ELF-1 (cell line): ENCODE results near the gene HECW1.
A peak's percentile ranks its signal among the peaks of the same experiment; 100 is the strongest.

Experiments
- DNase-seq: peaks from one replicate; pipeline ENCODE4 v3.0.0-alpha.2; 2016; ENCODE audit warnings: low read depth, low spot score

The HECW1 gene

DNA sequence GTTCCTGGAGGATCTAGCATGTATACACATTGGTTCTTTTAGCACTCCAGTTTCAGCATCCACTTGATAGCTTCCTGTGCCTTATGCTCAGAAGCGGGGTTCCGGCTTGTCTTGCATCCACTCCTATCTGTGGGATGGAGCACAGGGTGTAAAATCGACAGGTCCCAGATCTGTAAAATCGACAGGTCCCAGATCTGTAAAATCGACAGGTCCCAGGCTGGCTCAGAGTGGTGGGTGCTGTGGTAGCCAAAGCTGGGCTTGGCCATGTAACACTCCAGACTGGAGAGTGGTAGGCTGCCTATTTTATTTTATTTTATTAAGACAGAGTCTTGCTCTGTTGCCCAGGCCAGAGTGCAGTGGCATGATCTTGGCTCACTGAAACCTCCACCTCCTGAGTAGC lies 30.3 kb downstream of the HECW1 start:
- no peak for DNase-seq

GRCh38 chr7:43143918-43144589 lies 31.6 kb downstream of the HECW1 start:
- DNase-seq = no peak

GRCh38 chr7:43148161-43148731 lies 35.8 kb downstream of the HECW1 start:
- DNase-seq = no peak

DNA sequence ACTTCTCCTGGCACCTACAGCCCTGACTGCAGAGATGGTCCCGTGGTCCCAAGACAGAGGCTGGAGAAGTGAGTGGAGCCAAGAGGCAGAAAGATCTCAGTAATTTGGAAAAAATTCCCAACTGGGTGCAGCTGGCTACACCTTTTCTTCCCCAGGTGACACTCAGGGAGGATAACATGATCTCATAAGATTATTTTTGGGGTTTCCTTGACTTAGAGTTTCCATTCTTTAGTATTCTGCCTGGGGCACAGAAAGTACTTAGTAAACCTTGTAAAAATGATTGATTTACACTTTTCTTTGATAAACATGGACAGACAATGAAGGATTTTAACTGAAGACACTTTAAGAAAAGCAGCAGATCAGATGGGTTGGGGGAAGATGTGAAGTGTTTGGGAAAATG lies 38.6 kb downstream of the HECW1 start:
- DNase-seq = no peak

GRCh38 chr7:43152696-43153095 lies 40.2 kb downstream of the HECW1 start:
- no peak for DNase-seq

GRCh38 chr7:43155636-43156035 lies 43.2 kb downstream of the HECW1 start:
- DNase-seq = no peak

DNA sequence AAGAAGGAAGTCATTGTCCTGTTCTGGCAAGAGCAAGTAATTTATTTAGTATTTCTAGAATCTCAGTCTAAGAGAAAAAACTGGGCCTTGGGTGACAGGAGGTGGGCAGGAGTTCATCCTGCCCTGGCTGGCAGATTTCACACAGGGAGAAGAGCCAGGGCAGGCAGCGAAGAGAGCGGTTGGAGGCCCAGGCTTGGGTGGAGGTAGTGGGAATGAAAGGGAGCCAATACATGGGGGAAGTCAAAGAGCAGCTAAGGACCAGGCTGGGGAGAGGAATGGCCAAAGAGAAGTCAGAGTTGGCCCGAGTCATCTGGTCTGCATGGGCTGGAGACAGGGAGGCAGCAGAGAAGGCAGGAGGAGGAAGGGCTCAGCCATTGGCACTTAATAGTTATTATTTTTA lies 51.4 kb downstream of the HECW1 start:
- no peak for DNase-seq

DNA sequence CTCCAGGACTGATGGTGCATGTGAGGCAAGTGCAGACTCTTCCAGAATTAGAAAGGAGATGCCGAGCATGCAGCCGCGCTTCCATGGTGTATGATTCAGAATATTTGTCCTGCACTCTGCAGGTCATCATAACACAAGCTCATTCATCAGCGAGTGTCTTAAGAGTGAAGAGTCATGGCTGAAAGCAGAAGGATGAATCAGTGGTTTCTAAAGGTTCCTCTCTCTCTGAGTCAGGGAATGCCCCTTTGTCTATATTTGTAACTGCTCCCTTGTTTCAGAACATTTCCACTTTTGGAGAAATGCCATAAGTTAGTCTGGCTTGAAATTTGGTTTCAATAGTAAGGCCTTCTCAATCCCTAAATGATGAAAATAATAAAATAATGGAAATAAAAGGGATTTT lies 52.3 kb downstream of the HECW1 start:
- no peak for DNase-seq

- DNase-seq = no peak
Observed at GRCh38 chr7:43166686-43167085, 54.2 kb downstream of the HECW1 start.

DNA sequence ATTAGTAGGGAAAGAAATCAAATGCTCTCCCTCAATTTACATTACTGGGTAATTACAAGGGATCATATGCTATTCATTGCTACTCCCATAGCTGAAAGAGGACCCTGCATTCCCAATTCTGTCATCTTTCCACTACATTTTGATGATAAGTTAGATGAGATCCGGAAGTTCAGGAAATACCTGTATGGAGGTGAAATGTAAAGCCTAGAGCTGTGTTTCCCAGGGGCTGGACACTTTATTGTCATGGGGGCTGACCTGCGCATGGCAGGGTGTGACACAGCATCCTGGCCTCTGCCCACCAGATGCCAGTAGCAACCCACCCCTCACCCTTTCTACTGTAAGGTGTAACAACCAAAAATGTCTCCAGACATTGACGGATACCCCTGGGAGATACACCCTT lies 56.6 kb downstream of the HECW1 start:
- DNase-seq = no peak

DNA sequence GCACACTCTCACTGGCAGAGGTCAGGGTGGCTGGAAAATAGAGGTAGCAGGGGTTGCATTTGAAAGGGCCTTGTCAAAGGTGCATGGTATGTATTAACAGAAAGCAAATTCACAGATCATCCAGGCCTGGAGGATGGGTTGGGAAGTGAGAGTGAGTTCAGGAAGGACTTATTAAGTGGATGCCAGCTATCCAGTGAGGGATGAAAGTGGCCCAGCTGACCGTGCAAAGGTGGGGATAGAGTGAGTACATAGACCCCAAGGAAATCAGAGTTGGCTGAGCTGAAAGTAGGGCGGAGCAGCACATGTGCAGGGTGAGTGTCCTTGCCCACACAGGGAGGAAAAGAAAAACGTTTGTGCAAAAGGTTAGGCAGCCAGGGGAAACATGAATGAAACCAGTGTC lies 58.1 kb downstream of the HECW1 start:
- DNase-seq = no peak

- no peak for DNase-seq
Observed at GRCh38 chr7:43175570-43176200, 63.2 kb downstream of the HECW1 start.

DNA sequence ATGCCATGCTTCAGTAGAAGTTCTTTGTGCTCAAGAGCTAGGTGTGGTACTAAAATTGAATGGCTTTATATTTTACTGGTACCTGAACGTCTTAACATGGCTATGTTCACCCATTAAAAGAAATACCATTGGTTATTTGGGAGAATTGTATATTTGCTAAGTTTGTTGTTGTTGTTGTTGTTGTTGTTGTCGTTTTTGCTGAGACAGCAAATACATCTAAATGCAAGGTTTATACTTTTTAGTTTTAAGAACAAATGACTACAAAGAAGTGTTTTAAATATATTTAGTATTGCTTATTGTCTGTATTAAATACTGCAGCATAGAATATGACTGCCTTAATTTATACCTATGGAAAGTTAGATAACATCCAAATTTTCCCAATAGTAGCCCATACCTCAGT lies 66.9 kb downstream of the HECW1 start:
- no peak for DNase-seq

- no peak for DNase-seq
Observed at GRCh38 chr7:43192806-43193460, 80.5 kb downstream of the HECW1 start.

GRCh38 chr7:43193893-43194292 lies 81.4 kb downstream of the HECW1 start:
- DNase-seq = peak; percentile 82

GRCh38 chr7:43195256-43195655 lies 82.8 kb downstream of the HECW1 start:
- DNase-seq = no peak

GRCh38 chr7:43195768-43196167 lies 83.3 kb downstream of the HECW1 start:
- no peak for DNase-seq

- DNase-seq = no peak
Observed at GRCh38 chr7:43196379-43196778, 83.9 kb downstream of the HECW1 start.

GRCh38 chr7:43198016-43198415 lies 85.6 kb downstream of the HECW1 start:
- no peak for DNase-seq

DNA sequence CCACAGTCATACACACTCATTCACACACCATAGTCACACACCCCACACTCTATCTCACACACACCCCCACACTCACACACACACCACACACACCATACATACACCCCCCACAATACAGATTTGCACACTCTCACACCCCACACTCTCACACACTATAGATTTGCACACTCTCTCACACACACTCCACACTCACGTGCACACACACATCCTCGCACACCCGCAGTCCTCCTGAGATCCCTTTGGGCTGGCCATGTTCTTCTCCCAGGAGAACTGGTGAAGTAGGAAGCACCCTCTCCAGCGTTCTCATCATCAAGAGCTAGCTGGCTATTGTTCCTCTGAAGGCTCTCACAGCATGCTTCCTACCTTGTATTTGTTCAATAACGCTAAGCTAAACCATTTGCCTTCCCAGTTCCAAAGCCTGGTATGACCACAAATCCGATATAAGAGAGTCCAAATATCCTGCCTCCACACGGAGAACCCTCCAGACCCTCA lies 86.2 kb downstream of the HECW1 start:
- DNase-seq = no peak

- DNase-seq = no peak
Observed at GRCh38 chr7:43199371-43200160, 87.1 kb downstream of the HECW1 start.

GRCh38 chr7:43201912-43202311 lies 89.5 kb downstream of the HECW1 start:
- DNase-seq = no peak
